H9 (cell line): ENCODE measurements around the gene LPAR3. TPM values are rescaled to one million over a fixed set of nuclear protein-coding genes. Genes with fewer than 3 reads are reported as not detected.
A peak's percentile ranks its signal among the peaks of the same experiment; 100 is the strongest.

ENCODE experiments used
- DNase-seq: peaks from one replicate; pipeline ENCODE4 v3.0.0-alpha.2; 2017
- H2AFZ ChIP-seq: one replicate; pipeline ENCODE4 v1.6.1; 2013; ENCODE audit warnings: mild to moderate bottlenecking, low read length, control low read depth, moderate library complexity
- H2AK5ac ChIP-seq: 2 replicates; pipeline ENCODE4 v1.6.1; 2013; ENCODE audit warnings: low read length, control low read depth, mixed read lengths; ENCODE audit not compliant: insufficient read length
- H2BK120ac ChIP-seq: one replicate; pipeline ENCODE4 v1.6.1; 2013; ENCODE audit warnings: low read depth, mild to moderate bottlenecking, low read length, control low read depth, inconsistent platforms; ENCODE audit not compliant: poor library complexity, severe bottlenecking
- H2BK12ac ChIP-seq: 2 replicates; pipeline ENCODE4 v1.6.1; 2013; ENCODE audit warnings: low read length, control low read depth, mixed read lengths, low read depth; ENCODE audit not compliant: insufficient read length
- H2BK15ac ChIP-seq: 2 replicates; pipeline ENCODE4 v1.6.1; 2013; ENCODE audit warnings: low read depth, low read length, control low read depth
- H2BK20ac ChIP-seq: one replicate; pipeline ENCODE4 v1.6.1; 2013; ENCODE audit warnings: low read depth, mild to moderate bottlenecking, low read length, control low read depth, inconsistent platforms; ENCODE audit not compliant: poor library complexity, severe bottlenecking
- H2BK5ac ChIP-seq: 2 replicates; pipeline ENCODE4 v1.6.1; 2013; ENCODE audit warnings: low read length, control low read depth, mixed read lengths; ENCODE audit not compliant: insufficient read length
- H3K14ac ChIP-seq: 2 replicates; pipeline ENCODE4 v1.6.1; 2013; ENCODE audit warnings: low read length, control low read depth; ENCODE audit not compliant: insufficient read depth
- H3K18ac ChIP-seq: 2 replicates; pipeline ENCODE4 v1.6.1; 2013; ENCODE audit warnings: low read depth, mild to moderate bottlenecking, mixed read lengths, low read length, control low read depth; ENCODE audit not compliant: insufficient read length
- H3K23ac ChIP-seq: 2 replicates; pipeline ENCODE4 v1.6.1; 2013; ENCODE audit warnings: low read length, control low read depth, mixed read lengths, low read depth; ENCODE audit not compliant: insufficient read length
- H3K23me2 ChIP-seq: 2 replicates; pipeline ENCODE4 v1.6.1; 2013; ENCODE audit warnings: low read depth, mild to moderate bottlenecking, mixed read lengths, low read length, control low read depth; ENCODE audit not compliant: insufficient read length, poor library complexity, severe bottlenecking
- H3K27ac ChIP-seq: 2 replicates; pipeline ENCODE4 v1.5.1; 2013; ENCODE audit warnings: low read length, control low read depth, mixed read lengths, low read depth; ENCODE audit not compliant: insufficient read length
- H3K27me3 ChIP-seq: 2 replicates; pipeline ENCODE4 v1.6.1; 2013; ENCODE audit warnings: low read length, control low read depth, inconsistent platforms; ENCODE audit not compliant: insufficient read depth
- H3K4ac ChIP-seq: 2 replicates; pipeline ENCODE4 v1.6.1; 2013; ENCODE audit warnings: low read depth, mild to moderate bottlenecking, control low read depth, inconsistent platforms, low read length, moderate library complexity
- H3K4me1 ChIP-seq: 2 replicates; pipeline ENCODE4 v1.6.1; 2013; ENCODE audit warnings: low read length, control low read depth, inconsistent platforms; ENCODE audit not compliant: insufficient read depth
- H3K4me2 ChIP-seq: 2 replicates; pipeline ENCODE4 v1.6.1; 2013; ENCODE audit warnings: low read length, control low read depth, mixed read lengths; ENCODE audit not compliant: insufficient read length, insufficient read depth
- H3K56ac ChIP-seq: 2 replicates; pipeline ENCODE4 v1.6.1; 2013; ENCODE audit warnings: low read depth, mild to moderate bottlenecking, mixed read lengths, low read length, control low read depth; ENCODE audit not compliant: insufficient read length
- H3K79me1 ChIP-seq: 2 replicates; pipeline ENCODE4 v1.6.1; 2013; ENCODE audit warnings: low read depth, mild to moderate bottlenecking, moderate library complexity, low read length, control low read depth, inconsistent platforms; ENCODE audit not compliant: insufficient read depth, poor library complexity, severe bottlenecking
- H3K79me2 ChIP-seq: 2 replicates; pipeline ENCODE4 v1.6.1; 2013; ENCODE audit warnings: low read length, control low read depth, inconsistent platforms; ENCODE audit not compliant: insufficient read depth
- H3K9ac ChIP-seq: 2 replicates; pipeline ENCODE4 v1.6.1; 2013; ENCODE audit warnings: low read length, control low read depth, mixed read lengths; ENCODE audit not compliant: insufficient read length; ENCODE audit errors: extremely low read depth
- H3K9me3 ChIP-seq: one replicate; pipeline ENCODE4 v1.6.1; 2013; ENCODE audit warnings: low read depth, low read length, inconsistent platforms; ENCODE audit not compliant: control insufficient read depth
- H3T11ph ChIP-seq: one replicate; pipeline ENCODE4 v1.6.1; 2013; ENCODE audit warnings: mild to moderate bottlenecking, low read length, control low read depth, inconsistent platforms
- H4K20me1 ChIP-seq: one replicate; pipeline ENCODE4 v1.6.1; 2013; ENCODE audit not compliant: control insufficient read depth, insufficient read length, insufficient read depth
- H4K5ac ChIP-seq: 2 replicates; pipeline ENCODE4 v1.6.1; 2013; ENCODE audit warnings: low read depth, mild to moderate bottlenecking, mixed read lengths, low read length, control low read depth; ENCODE audit not compliant: insufficient read length
- H4K8ac ChIP-seq: replicated peaks from 2 replicates; pipeline ENCODE4 v1.6.1; 2013; ENCODE audit warnings: low read length, control low read depth, mixed read lengths, low read depth; ENCODE audit not compliant: insufficient read length
- H4K91ac ChIP-seq: 2 replicates; pipeline ENCODE4 v1.6.1; 2013; ENCODE audit warnings: low read depth, mild to moderate bottlenecking, moderate library complexity, mixed read lengths, low read length, control low read depth; ENCODE audit not compliant: insufficient read length
- H3K27ac Mint-ChIP-seq, 3 experiments: 2 replicates in 2 of 3; 3 replicates in 1 of 3; pipeline ENCODE4 v1.8.0; 2020 to 2021; ENCODE audit warnings: mixed read lengths in 3 of 3, mild to moderate bottlenecking in 1 of 3, moderate library complexity in 1 of 3
- H3K27me3 Mint-ChIP-seq: 2 replicates; pipeline ENCODE4 v1.8.0; 2021; ENCODE audit warnings: low read depth, mild to moderate bottlenecking, moderate library complexity, mixed read lengths
- H3K36me3 Mint-ChIP-seq, 3 experiments: 2 replicates in 2 of 3; 3 replicates in 1 of 3; pipeline ENCODE4 v1.8.0; 2020 to 2021; ENCODE audit warnings: low read depth in 3 of 3, mixed read lengths in 3 of 3; ENCODE audit not compliant: insufficient read depth in 1 of 3
- H3K4me1 Mint-ChIP-seq, 2 experiments: 2 replicates each; pipeline ENCODE4 v1.8.0; 2020; ENCODE audit warnings: mixed read lengths in 2 of 2
- H3K4me3 Mint-ChIP-seq, 2 experiments: 2 replicates in 1 of 2; 3 replicates in 1 of 2; pipeline ENCODE4 v1.8.0; 2020 to 2021; ENCODE audit warnings: mild to moderate bottlenecking in 2 of 2, mixed read lengths in 2 of 2, moderate library complexity in 1 of 2
- H3K9me3 Mint-ChIP-seq, 2 experiments: 2 replicates in 1 of 2; 3 replicates in 1 of 2; pipeline ENCODE4 v1.8.0; 2020; ENCODE audit warnings: mild to moderate bottlenecking in 2 of 2, mixed read lengths in 2 of 2, moderate library complexity in 1 of 2
- CTCF ChIP-seq: fragments of 200-600 bp; sonication (generic); conservative IDR thresholded peaks from 3 replicates; pipeline ENCODE4 v1.8.0; 2021; ENCODE audit warnings: antibody characterized with exemption, mild to moderate bottlenecking
- WGBS: extraction: QIAGEN DNeasy Blood & Tissue Kit; methylation state at CpG from one replicate; pipeline ENCODE4 v1.1.7; 2013; ENCODE audit warnings: missing lambda C conversion rate, low lambda C conversion rate, mixed read lengths; ENCODE audit not compliant: insufficient read length; ENCODE audit errors: extremely low coverage; 5-methylcytosine and 5-hydroxymethylcytosine counted together
- total RNA-seq: library from RNA; stranded (reverse); gene quantifications from 2 replicates; pipeline ENCODE4 v1.2.1, GENCODE V29; 2021

LPAR3 gene
- total RNA-seq, 1 experiment from 2014 or later, result 3.0 TPM

- H3K9ac ChIP-seq, result no peak overlapping the region
- H3K4me1 Mint-ChIP-seq, result no peaks in the 10 kb centered on the region
- H3K4ac ChIP-seq, result no peak overlapping the region
- H2BK15ac ChIP-seq, result no peak overlapping the region
- no peak for DNase-seq
- H3K9me3 ChIP-seq, result no peaks in the 10 kb centered on the region
- no peak overlapping the region for H3K23ac ChIP-seq
- H3K79me2 ChIP-seq, result no peaks in the 10 kb centered on the region
- H3K27me3 ChIP-seq, result no peaks in the 10 kb centered on the region
- no peak overlapping the region for H2BK120ac ChIP-seq
- no peaks in the 10 kb centered on the region for H4K20me1 ChIP-seq
- H3K27me3 Mint-ChIP-seq, result peaks cover 2% of the 10 kb centered on the region; the same call in 1 of the 2 replicates
- no peak overlapping the region for H3K56ac ChIP-seq
- H3K36me3 Mint-ChIP-seq, result peaks cover 0 to 25% (median 0%) of the 10 kb centered on the region in 3 experiments; a peak in 2 of 7 replicates
- no peak overlapping the region for H4K8ac ChIP-seq
- H3K4me3 Mint-ChIP-seq, result no peak overlapping the region
- no peaks in the 10 kb centered on the region for H3K79me1 ChIP-seq
- peak overlapping the region in 1 of 3 experiments; percentile 24; a peak in 2 of 7 replicates for H3K27ac Mint-ChIP-seq
- no peak overlapping the region for H2BK20ac ChIP-seq
- no peak overlapping the region for H3K27ac ChIP-seq
- no peak overlapping the region for H2BK12ac ChIP-seq
- no peak overlapping the region for H2AK5ac ChIP-seq
- H4K91ac ChIP-seq, result no peak overlapping the region
- WGBS, result no CpG with 5 or more reads among the region's 5 CpGs
- no peak overlapping the region for H3K4me2 ChIP-seq
- no peaks in the 10 kb centered on the region for H3K4me1 ChIP-seq
- H3T11ph ChIP-seq, result no peak overlapping the region
- H2AFZ ChIP-seq, result no peak overlapping the region
- no peaks in the 10 kb centered on the region for H3K9me3 Mint-ChIP-seq
- no peak overlapping the region for H2BK5ac ChIP-seq
- no peaks in the 10 kb centered on the region for H3K23me2 ChIP-seq
- no peak overlapping the region for H4K5ac ChIP-seq
- no peak overlapping the region for H3K14ac ChIP-seq
- TF ChIP-seq CTCF, result no peak
- no peak overlapping the region for H3K18ac ChIP-seq
Observed at GRCh38 chr1:84862810-84863251, 30.2 kb downstream of the LPAR3 start.
